ENCODE results near the gene NPY4R.
"Not testable (repeated sequence)": the region's sequence is repeated elsewhere in the genome, so short reads cannot be mapped to it uniquely, and the experiment has no call there.

The NPY4R gene

GRCh38 chr10:46465765-46466164 lies at the start of gene NPY4R:
NPY4R (minus strand) TSS chr10:46465958; CDS start chr10:46462635, 3,323 bp downstream.
- DNase-seq = not testable (repeated sequence)

- no peak for DNase-seq
Measured at GRCh38 chr10:46515366-46515765, 49.6 kb upstream of the NPY4R start.

GRCh38 chr10:46514899-46515298 lies 49.1 kb upstream of the NPY4R start:
- DNase-seq = no peak

GRCh38 chr10:46514431-46514861 lies 48.7 kb upstream of the NPY4R start:
- no peak for DNase-seq

- DNase-seq = not testable (repeated sequence)
Measured at GRCh38 chr10:46513333-46513732, 47.6 kb upstream of the NPY4R start.

- not testable (repeated sequence) for DNase-seq
Measured at GRCh38 chr10:46512725-46513124, 47.0 kb upstream of the NPY4R start.

GRCh38 chr10:46512002-46512401 lies 46.2 kb upstream of the NPY4R start:
- DNase-seq = not testable (repeated sequence)

GRCh38 chr10:46499990-46500389 lies 34.2 kb upstream of the NPY4R start:
- DNase-seq = not testable (repeated sequence)

GRCh38 chr10:46498985-46499703 lies 33.4 kb upstream of the NPY4R start:
- not testable (repeated sequence) for DNase-seq

GRCh38 chr10:46497878-46498277 lies 32.1 kb upstream of the NPY4R start:
- DNase-seq = not testable (repeated sequence)

- not testable (repeated sequence) for DNase-seq
Measured at GRCh38 chr10:46497401-46497800, 31.6 kb upstream of the NPY4R start.

GRCh38 chr10:46491364-46492114 lies 25.8 kb upstream of the NPY4R start:
- not testable (repeated sequence) for DNase-seq

- DNase-seq = not testable (repeated sequence)
Measured at GRCh38 chr10:46490285-46490684, 24.5 kb upstream of the NPY4R start.

- DNase-seq = not testable (repeated sequence)
Measured at GRCh38 chr10:46486459-46486858, 20.7 kb upstream of the NPY4R start.

GRCh38 chr10:46474746-46475320 lies 9.1 kb upstream of the NPY4R start:
- not testable (repeated sequence) for DNase-seq

GRCh38 chr10:46473758-46474157 lies 8.0 kb upstream of the NPY4R start:
- DNase-seq = not testable (repeated sequence)

- not testable (repeated sequence) for DNase-seq
Measured at GRCh38 chr10:46470134-46470533, 4.4 kb upstream of the NPY4R start.

GRCh38 chr10:46468119-46468809 lies 2.5 kb upstream of the NPY4R start:
- DNase-seq = not testable (repeated sequence)

GRCh38 chr10:46463608-46464007 lies 2.1 kb downstream of the NPY4R start:
- not testable (repeated sequence) for DNase-seq

- not testable (repeated sequence) for DNase-seq
Measured at GRCh38 chr10:46462276-46462675, 3.5 kb downstream of the NPY4R start.

- DNase-seq = not testable (repeated sequence)
Measured at GRCh38 chr10:46459579-46459978, 6.2 kb downstream of the NPY4R start.
